ENCODE results near the gene RSPH9. TPM values are rescaled to one million over a fixed set of nuclear protein-coding genes. Genes with fewer than 3 reads are reported as not detected.
A peak's percentile ranks its signal among the peaks of the same experiment; 100 is the strongest.

The RSPH9 gene
- total RNA-seq (under 1 TPM in 3 of 4 donors, not detected in 1; 0.11 to 0.18 (median 0.14) TPM), polyA plus RNA-seq (0.29 TPM)
- long read RNA-seq, donor 1, partial matches to known transcripts = 0 of 3 reads
- long read RNA-seq, donor 1, other reads (novel, unspliced or antisense) = 1 of 3 reads
- long read RNA-seq, donor 2, partial matches to known transcripts = 0 of 1 reads
- long read RNA-seq, donor 2, other reads (novel, unspliced or antisense) = 1 of 1 reads
- long read RNA-seq, donor 3, partial matches to known transcripts = 0 of 1 reads
- long read RNA-seq, donor 3, other reads (novel, unspliced or antisense) = 0 of 1 reads
- long read RNA-seq, donor 4 = 0 reads

DNA sequence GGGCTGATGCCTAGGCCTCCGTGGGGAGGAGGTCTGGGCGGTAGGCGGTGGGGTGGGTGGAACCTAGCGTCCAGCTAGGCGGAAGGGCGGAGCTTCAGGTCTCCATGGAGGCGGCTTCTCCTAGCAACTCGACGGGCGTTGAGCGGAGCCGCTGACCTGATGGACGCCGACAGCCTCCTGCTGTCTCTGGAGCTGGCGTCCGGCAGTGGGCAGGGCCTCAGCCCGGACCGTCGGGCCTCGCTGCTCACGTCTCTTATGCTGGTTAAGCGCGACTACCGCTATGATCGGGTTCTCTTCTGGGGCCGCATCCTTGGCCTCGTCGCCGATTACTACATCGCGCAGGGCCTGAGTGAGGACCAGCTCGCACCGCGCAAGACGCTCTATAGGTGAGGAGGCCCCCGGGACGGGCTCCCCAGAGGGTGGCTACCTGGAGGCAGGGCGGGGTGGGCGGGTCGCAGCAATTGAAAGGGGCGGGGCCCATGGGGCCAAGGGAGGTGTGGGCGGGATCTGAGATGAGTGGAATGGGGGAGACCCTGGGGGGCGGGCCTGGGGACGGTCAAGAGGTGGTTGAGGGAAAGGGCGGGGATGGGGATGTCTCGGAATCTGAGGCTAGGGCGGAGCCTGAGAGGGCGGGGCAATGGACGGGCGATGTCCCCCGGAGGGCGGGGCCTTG is at the start of gene RSPH9:
TSS of gene RSPH9 (plus strand) at position 97 of the 673 bp plus-strand sequence. CDS start at position 160, 63 bp downstream.
- no peak within 1 kb of the TSS for H3K27ac ChIP-seq (ENCODE audit: low read length)
- no peaks in the 10 kb centered on the region for H3K4me1 ChIP-seq (ENCODE audit: control insufficient read depth, insufficient read depth, low read length)
- DNase-seq = peak; percentile 79 to 90 (median 89)
- 2% methylated on average over 52 of the region's 52 CpGs for WGBS
- peak within 1 kb of the TSS; percentile 60 for H3K4me3 ChIP-seq (ENCODE audit: low read length)
- peak; percentile 88 to 89 for ATAC-seq
- no peaks in the 10 kb centered on the region for H3K27me3 ChIP-seq (ENCODE audit: control insufficient read depth, insufficient read depth)
- no peaks in the 10 kb centered on the region for H3K9me3 ChIP-seq (ENCODE audit: control insufficient read depth, low read length)
- intact Hi-C loops (cut with DNase I) = no loop called here

DNA sequence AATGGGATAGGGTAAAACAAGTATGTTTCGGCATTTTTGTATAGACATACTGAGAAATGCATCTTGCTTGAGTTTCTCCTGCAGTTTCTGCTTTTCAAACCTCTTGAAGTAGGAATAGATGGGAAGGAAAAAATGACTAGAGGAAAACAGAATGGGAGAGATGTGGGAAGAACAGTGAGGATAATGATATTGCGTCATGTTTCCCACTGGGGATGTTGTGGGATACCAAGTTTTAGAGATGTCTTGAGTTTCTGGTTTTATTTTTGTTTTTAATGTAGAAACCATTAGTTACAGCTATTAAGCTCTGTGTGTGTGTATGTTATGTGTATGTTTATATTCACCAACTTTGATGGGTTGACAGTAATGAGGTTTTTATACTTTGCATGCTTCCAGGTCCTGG is 44.2 kb upstream of the RSPH9 start:
- H3K27me3 ChIP-seq (ENCODE audit: control insufficient read depth, insufficient read depth) = no peaks in the 10 kb centered on the region
- intact Hi-C loops (cut with DNase I) = no loop called here
- DNase-seq (no peak), ATAC-seq (no peak)
- H3K9me3 ChIP-seq (ENCODE audit: control insufficient read depth, low read length) = no peaks in the 10 kb centered on the region
- WGBS = 97% methylated on average over 2 of the region's 2 CpGs
- no peak overlapping the region for H3K4me3 ChIP-seq (ENCODE audit: low read length)
- no peak overlapping the region for H3K27ac ChIP-seq (ENCODE audit: low read length)
- no peaks in the 10 kb centered on the region for H3K4me1 ChIP-seq (ENCODE audit: control insufficient read depth, insufficient read depth, low read length)

GRCh38 chr6:43604174-43604573 is 40.7 kb upstream of the RSPH9 start:
- WGBS = 95% methylated on average over 2 of the region's 2 CpGs
- Histone ChIP-seq H3K27me3 (ENCODE audit: control insufficient read depth, insufficient read depth) (no peaks in the 10 kb centered on the region), H3K9me3 (ENCODE audit: control insufficient read depth, low read length) (no peaks in the 10 kb centered on the region), H3K27ac (ENCODE audit: low read length) (no peak overlapping the region), H3K4me3 (ENCODE audit: low read length) (no peak overlapping the region), H3K4me1 (ENCODE audit: control insufficient read depth, insufficient read depth, low read length) (no peaks in the 10 kb centered on the region)
- DNase-seq (no peak), ATAC-seq (no peak)
- intact Hi-C loops (cut with DNase I) = no loop called here

DNA sequence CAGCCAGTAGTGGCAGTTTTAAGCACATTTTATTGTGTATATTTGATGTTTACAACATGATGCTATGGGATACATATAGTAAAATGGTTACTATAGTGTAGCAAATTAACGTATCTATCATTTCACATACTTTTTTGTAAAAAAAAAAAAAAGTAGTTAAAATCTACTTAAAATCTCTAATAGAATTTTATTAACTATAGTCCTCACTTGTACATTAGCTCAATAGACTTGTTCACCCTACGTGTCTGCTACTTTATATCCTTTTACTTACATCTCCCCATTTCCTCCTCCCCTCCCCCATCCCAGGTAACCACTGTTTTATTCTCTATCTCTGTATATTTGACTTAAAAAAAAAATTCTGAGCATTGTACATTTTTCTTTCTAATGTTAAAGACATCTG is 38.8 kb upstream of the RSPH9 start:
- intact Hi-C loops (cut with DNase I) = no loop called here
- H3K9me3 ChIP-seq (ENCODE audit: control insufficient read depth, low read length) = no peaks in the 10 kb centered on the region
- 84% methylated on average over 2 of the region's 2 CpGs for WGBS
- no peak overlapping the region for H3K27ac ChIP-seq (ENCODE audit: low read length)
- H3K27me3 ChIP-seq (ENCODE audit: control insufficient read depth, insufficient read depth) = no peaks in the 10 kb centered on the region
- no peak overlapping the region for H3K4me3 ChIP-seq (ENCODE audit: low read length)
- DNase-seq (no peak), ATAC-seq (no peak)
- no peaks in the 10 kb centered on the region for H3K4me1 ChIP-seq (ENCODE audit: control insufficient read depth, insufficient read depth, low read length)

GRCh38 chr6:43608310-43608763 is 36.5 kb upstream of the RSPH9 start:
- Histone ChIP-seq H3K27me3 (ENCODE audit: control insufficient read depth, insufficient read depth) (no peaks in the 10 kb centered on the region), H3K9me3 (ENCODE audit: control insufficient read depth, low read length) (no peaks in the 10 kb centered on the region), H3K4me3 (ENCODE audit: low read length) (no peak overlapping the region), H3K4me1 (ENCODE audit: control insufficient read depth, insufficient read depth, low read length) (no peaks in the 10 kb centered on the region), H3K27ac (ENCODE audit: low read length) (no peak overlapping the region)
- intact Hi-C loops (cut with DNase I) = no loop called here
- peak in 2 of 3 donors; percentile 64 to 81 for DNase-seq
- WGBS = 6% methylated on average over 5 of the region's 5 CpGs
- peak; percentile 43 to 80 for ATAC-seq

DNA sequence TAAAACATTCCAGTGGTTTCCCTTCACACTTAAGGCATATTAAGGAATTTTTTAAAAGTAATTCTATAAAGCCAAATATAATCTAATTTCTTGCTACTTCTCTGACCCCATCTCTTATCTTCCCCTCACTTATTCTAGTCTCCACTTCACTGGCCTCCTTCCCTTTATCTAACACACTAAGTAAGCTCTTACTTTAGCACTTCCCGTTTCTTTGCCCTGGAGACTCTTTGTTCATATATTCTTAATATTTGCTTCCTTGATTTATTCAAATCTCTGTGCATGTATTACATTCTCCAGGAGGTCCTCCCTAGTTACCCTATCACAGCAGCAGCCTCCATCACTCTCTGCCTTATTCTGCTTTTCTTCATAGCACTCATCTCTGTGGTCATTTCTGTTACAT is 36.0 kb upstream of the RSPH9 start:
- ATAC-seq (no peak), DNase-seq (no peak)
- Histone ChIP-seq H3K4me1 (ENCODE audit: control insufficient read depth, insufficient read depth, low read length) (no peaks in the 10 kb centered on the region), H3K27ac (ENCODE audit: low read length) (no peak overlapping the region), H3K27me3 (ENCODE audit: control insufficient read depth, insufficient read depth) (no peaks in the 10 kb centered on the region), H3K9me3 (ENCODE audit: control insufficient read depth, low read length) (no peaks in the 10 kb centered on the region), H3K4me3 (ENCODE audit: low read length) (no peak overlapping the region)
- intact Hi-C loops (cut with DNase I) = no loop called here
- 50% methylated on average over 1 of the region's 1 CpG for WGBS

DNA sequence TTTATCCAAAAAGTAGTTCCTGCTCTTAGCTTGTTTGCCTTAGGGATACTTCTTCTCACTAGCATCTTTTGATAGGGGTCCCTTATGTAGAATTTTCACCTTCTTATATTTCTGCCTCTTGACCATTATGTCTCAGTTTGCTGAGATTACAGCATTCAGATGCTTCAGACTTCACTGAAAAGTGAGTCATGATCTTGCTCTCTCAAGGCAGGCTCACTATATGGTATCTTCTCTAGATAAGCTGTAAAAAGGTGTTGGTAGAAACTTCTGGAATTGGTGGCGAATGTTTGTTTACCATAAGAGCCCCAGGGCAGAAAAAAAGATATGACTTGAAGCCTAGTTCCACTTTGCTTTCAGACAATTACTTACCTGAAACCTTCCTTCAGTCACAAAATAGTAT is 35.4 kb upstream of the RSPH9 start:
- 96% methylated on average over 1 of the region's 1 CpG for WGBS
- no peak for DNase-seq
- Histone ChIP-seq H3K27ac (ENCODE audit: low read length) (no peak overlapping the region), H3K9me3 (ENCODE audit: control insufficient read depth, low read length) (no peaks in the 10 kb centered on the region), H3K4me3 (ENCODE audit: low read length) (no peak overlapping the region), H3K27me3 (ENCODE audit: control insufficient read depth, insufficient read depth) (no peaks in the 10 kb centered on the region), H3K4me1 (ENCODE audit: control insufficient read depth, insufficient read depth, low read length) (no peaks in the 10 kb centered on the region)
- intact Hi-C loops (cut with DNase I) = no loop called here
- no peak for ATAC-seq

DNA sequence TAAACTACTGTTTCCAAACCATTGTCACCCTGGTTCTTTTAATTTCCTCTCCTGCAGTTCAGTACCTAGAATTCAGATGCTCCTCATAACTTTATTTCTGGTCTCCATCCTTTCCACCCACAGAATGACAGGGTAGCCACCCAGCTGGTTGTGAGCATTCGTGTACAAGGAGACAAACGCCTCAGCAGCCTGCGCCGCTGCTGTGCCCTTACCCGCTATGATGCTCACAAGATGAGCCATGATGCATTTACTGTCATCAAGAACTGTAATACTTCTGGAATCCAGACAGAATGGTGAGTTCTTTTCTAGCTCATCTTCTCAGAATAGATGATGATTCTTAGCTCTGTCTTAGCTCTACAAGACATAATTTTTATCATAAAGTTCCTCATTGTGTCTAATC is 34.4 kb upstream of the RSPH9 start:
- no peak for DNase-seq
- 94% methylated on average over 5 of the region's 5 CpGs for WGBS

DNA sequence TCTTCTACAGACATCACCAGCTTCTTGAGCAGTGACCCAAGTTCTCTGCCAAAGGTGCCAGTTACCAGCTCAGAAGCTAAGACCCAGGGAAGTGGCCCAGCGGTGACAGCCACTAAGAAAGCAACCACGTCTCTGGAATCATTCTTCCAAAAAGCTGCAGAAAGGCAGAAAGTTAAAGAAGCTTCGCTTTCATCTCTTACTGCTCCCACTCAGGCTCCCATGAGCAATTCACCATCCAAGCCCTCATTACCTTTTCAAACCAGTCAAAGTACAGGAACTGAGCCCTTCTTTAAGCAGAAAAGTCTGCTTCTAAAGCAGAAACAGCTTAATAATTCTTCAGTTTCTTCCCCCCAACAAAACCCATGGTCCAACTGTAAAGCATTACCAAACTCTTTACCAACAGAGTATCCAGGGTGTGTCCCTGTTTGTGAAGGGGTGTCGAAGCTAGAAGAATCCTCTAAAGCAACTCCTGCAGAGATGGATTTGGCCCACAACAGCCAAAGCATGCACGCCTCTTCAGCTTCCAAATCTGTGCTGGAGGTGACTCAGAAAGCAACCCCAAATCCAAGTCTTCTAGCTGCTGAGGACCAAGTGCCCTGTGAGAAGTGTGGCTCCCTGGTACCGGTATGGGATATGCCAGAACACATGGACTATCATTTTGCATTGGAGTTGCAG is 31.0 kb upstream of the RSPH9 start:
- H3K4me3 ChIP-seq (ENCODE audit: low read length) = no peak overlapping the region
- no peaks in the 10 kb centered on the region for H3K4me1 ChIP-seq (ENCODE audit: control insufficient read depth, insufficient read depth, low read length)
- 94% methylated on average over 6 of the region's 6 CpGs for WGBS
- no peak for ATAC-seq
- no peak for DNase-seq
- H3K27ac ChIP-seq (ENCODE audit: low read length) = no peak overlapping the region
- H3K27me3 ChIP-seq (ENCODE audit: control insufficient read depth, insufficient read depth) = no peaks in the 10 kb centered on the region
- no peaks in the 10 kb centered on the region for H3K9me3 ChIP-seq (ENCODE audit: control insufficient read depth, low read length)
- intact Hi-C loops (cut with DNase I) = no loop called here

More for the DNA sequence above, 34.4 kb upstream of the RSPH9 start:
- no peak overlapping the region for H3K27ac ChIP-seq (ENCODE audit: low read length)
- H3K4me1 ChIP-seq (ENCODE audit: control insufficient read depth, insufficient read depth, low read length) = no peaks in the 10 kb centered on the region
- H3K4me3 ChIP-seq (ENCODE audit: low read length) = no peak overlapping the region
- ATAC-seq = no peak
- no peaks in the 10 kb centered on the region for H3K9me3 ChIP-seq (ENCODE audit: control insufficient read depth, low read length)
- H3K27me3 ChIP-seq (ENCODE audit: control insufficient read depth, insufficient read depth) = no peaks in the 10 kb centered on the region
- intact Hi-C loops (cut with DNase I) = no loop called here

GRCh38 chr6:43614396-43614730 is 30.5 kb upstream of the RSPH9 start:
- H3K9me3 ChIP-seq (ENCODE audit: control insufficient read depth, low read length) = no peaks in the 10 kb centered on the region
- ATAC-seq = no peak
- intact Hi-C loops (cut with DNase I) = no loop called here
- WGBS = 83% methylated on average over 3 of the region's 3 CpGs
- DNase-seq = no peak
- H3K27ac ChIP-seq (ENCODE audit: low read length) = no peak overlapping the region
- H3K4me1 ChIP-seq (ENCODE audit: control insufficient read depth, insufficient read depth, low read length) = no peaks in the 10 kb centered on the region
- H3K27me3 ChIP-seq (ENCODE audit: control insufficient read depth, insufficient read depth) = no peaks in the 10 kb centered on the region
- no peak overlapping the region for H3K4me3 ChIP-seq (ENCODE audit: low read length)

DNA sequence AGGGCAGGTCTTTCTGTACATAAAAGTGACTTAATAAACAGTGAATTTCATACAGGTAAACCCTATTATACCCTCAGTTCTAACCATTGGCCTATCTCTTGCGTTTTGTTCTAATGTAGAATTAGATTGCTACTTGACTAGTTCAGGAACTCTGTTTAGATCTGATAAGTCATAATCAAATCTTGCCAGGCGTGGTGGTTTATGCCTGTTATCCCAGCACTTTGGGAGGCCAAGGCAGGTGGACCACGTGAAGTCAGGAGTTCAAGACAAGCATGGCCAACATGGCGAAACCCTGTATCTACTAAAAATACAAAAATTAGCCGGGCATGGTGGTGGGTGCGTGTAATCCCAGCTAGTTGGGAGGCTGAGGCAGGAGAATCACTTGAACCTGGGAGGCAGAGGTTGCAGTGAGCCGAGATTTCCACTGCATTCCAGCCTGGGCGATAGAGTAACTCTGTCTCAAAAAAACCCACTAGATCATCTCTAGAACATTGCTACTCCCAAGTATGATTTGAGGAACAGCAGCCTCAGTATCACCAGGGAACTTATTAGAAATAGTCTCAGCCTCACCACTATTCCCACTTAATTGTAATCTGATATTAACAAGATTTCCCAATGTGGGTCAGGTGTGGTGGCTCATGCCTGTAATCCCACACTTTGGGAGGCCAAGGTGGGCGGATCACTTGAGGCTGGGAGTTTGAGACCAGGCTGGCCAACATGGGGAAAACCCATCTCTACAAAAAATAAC is 27.9 kb upstream of the RSPH9 start:
- Histone ChIP-seq H3K4me1 (ENCODE audit: control insufficient read depth, insufficient read depth, low read length) (no peaks in the 10 kb centered on the region), H3K9me3 (ENCODE audit: control insufficient read depth, low read length) (no peaks in the 10 kb centered on the region), H3K4me3 (ENCODE audit: low read length) (no peak overlapping the region), H3K27me3 (ENCODE audit: control insufficient read depth, insufficient read depth) (no peaks in the 10 kb centered on the region), H3K27ac (ENCODE audit: low read length) (no peak overlapping the region)
- WGBS = 94% methylated on average over 9 of the region's 9 CpGs
- ATAC-seq (no peak), DNase-seq (no peak)
- intact Hi-C loops (cut with DNase I) = no loop called here
